Ishikawa (cell line): ENCODE measurements around the gene ITIH1.

Experiments used
- CEBPB ChIP-seq: IDR thresholded peaks from 2 replicates; pipeline ENCODE4 v1.6.1; 2012
- CREB1 ChIP-seq: IDR thresholded peaks from 2 replicates; pipeline ENCODE4 v1.6.1; 2012; ENCODE audit warnings: low read depth
- EGR1 ChIP-seq: IDR thresholded peaks from 2 replicates; pipeline ENCODE4 v1.6.1; 2012
- EP300 ChIP-seq: IDR thresholded peaks from 2 replicates; pipeline ENCODE4 v1.6.1; 2012; ENCODE audit warnings: borderline replicate concordance
- NFIC ChIP-seq: IDR thresholded peaks from 2 replicates; pipeline ENCODE4 v1.6.1; 2012
- RAD21 ChIP-seq: IDR thresholded peaks from 2 replicates; pipeline ENCODE4 v1.6.1; 2012; ENCODE audit warnings: low read depth
- TAF1 ChIP-seq: IDR thresholded peaks from 2 replicates; pipeline ENCODE4 v1.6.1; 2012; ENCODE audit warnings: low read depth, mild to moderate bottlenecking
- USF1 ChIP-seq: IDR thresholded peaks from 2 replicates; pipeline ENCODE4 v1.6.1; 2012
- YY1 ChIP-seq: IDR thresholded peaks from 2 replicates; pipeline ENCODE4 v1.6.1; 2012; ENCODE audit warnings: low read depth
- TF ChIP-seq, protein P1 (sequence below): IDR thresholded peaks from 2 replicates; pipeline ENCODE4 v1.6.1; 2012
- TF ChIP-seq, protein P2 (sequence below): IDR thresholded peaks from 2 replicates; pipeline ENCODE4 v1.6.1; 2012; ENCODE audit warnings: low read depth, mild to moderate bottlenecking

- TF ChIP-seq EP300 (no peak), YY1 (no peak), CREB1 (no peak), CEBPB (no peak), TAF1 (no peak), RAD21 (no peak), EGR1 (no peak), USF1 (no peak), NFIC (no peak)
- TF ChIP-seq, protein P1, sequence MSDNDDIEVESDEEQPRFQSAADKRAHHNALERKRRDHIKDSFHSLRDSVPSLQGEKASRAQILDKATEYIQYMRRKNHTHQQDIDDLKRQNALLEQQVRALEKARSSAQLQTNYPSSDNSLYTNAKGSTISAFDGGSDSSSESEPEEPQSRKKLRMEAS = no peak
- TF ChIP-seq, protein P2, sequence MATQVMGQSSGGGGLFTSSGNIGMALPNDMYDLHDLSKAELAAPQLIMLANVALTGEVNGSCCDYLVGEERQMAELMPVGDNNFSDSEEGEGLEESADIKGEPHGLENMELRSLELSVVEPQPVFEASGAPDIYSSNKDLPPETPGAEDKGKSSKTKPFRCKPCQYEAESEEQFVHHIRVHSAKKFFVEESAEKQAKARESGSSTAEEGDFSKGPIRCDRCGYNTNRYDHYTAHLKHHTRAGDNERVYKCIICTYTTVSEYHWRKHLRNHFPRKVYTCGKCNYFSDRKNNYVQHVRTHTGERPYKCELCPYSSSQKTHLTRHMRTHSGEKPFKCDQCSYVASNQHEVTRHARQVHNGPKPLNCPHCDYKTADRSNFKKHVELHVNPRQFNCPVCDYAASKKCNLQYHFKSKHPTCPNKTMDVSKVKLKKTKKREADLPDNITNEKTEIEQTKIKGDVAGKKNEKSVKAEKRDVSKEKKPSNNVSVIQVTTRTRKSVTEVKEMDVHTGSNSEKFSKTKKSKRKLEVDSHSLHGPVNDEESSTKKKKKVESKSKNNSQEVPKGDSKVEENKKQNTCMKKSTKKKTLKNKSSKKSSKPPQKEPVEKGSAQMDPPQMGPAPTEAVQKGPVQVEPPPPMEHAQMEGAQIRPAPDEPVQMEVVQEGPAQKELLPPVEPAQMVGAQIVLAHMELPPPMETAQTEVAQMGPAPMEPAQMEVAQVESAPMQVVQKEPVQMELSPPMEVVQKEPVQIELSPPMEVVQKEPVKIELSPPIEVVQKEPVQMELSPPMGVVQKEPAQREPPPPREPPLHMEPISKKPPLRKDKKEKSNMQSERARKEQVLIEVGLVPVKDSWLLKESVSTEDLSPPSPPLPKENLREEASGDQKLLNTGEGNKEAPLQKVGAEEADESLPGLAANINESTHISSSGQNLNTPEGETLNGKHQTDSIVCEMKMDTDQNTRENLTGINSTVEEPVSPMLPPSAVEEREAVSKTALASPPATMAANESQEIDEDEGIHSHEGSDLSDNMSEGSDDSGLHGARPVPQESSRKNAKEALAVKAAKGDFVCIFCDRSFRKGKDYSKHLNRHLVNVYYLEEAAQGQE = no peak
Observed at GRCh38 chr3:52838561-52839267, 61.3 kb downstream of the ITIH1 start.
